ENCODE data around the gene LDB3.

LDB3 gene

DNA sequence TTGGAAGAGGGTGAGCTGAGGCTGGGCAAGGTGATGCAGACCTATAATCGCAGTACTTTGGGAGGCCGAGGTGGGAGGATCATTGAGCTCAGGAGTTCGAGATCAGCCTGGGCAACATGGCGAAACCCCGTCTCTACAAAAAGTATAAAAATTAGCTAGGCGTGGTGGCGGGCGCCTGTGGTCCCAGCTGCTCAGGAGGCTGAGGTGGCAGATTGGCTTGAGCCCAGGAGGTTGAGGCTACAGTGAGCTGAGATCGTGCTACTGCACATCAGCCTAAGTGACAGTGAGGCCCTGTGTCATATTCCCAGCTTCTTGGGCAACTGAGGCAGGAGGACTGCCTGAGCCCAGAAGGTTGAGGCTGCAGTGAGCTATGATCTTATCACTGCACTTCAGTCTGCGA, 101.7 kb downstream of the LDB3 start:
- DNase-seq = no peak

- no peak for DNase-seq
Measured at GRCh38 chr10:86770412-86770960, 102.2 kb downstream of the LDB3 start.

GRCh38 chr10:86773498-86773897, 105.2 kb downstream of the LDB3 start:
- no peak for DNase-seq

- DNase-seq = no peak
Measured at GRCh38 chr10:86775056-86775869, 107.0 kb downstream of the LDB3 start.

DNA sequence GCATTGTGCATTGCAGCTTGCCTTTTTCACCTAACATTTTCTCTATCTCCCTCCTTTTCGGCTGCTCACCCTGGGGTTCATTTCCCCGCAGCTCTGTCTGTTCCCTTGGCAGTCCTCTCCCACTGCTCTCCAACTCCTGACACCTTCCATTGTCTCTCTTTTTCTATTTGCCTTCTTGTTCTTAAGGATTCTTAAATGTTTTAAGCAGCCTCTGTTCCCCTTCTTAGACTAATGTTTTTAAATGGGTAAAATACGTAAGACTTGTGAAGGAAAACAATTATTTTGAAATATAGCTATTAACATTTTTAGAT, 107.5 kb downstream of the LDB3 start:
- no peak for DNase-seq

- DNase-seq = no peak
Measured at GRCh38 chr10:86779220-86780017, 111.1 kb downstream of the LDB3 start.

DNA sequence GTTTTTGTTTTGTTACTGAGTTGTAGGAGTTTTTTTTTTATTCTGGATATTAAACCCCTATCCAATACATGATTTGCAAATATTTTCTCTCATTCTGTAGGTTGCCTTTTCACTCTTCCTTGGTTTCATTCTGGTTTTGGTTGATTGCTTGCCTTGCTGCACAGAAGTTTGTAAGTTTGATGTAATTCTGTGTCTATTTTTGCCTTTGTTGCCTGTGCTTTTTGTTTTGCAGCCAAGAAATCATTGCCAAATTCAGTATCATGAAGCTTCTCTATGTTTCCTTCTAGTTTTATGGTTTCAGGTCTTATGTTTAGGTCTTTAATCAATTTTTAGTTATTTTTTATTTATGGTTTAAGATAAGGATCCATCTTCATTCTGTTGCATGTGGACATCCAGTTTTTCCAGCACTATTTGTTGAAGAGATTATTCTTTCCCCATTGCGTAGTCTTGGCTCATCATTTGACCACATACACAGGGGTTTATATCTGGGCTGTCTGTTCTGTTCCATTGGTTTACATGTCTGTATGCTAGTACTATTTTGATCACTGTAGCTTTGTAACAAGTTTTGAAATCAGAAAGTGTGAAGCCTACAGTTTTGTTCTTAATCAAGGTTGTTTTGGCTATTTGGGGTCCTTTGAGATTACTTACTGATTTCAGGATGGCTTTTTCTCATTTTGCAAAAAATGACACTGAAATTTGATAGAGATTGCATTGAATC, 114.5 kb downstream of the LDB3 start:
- DNase-seq = no peak

DNA sequence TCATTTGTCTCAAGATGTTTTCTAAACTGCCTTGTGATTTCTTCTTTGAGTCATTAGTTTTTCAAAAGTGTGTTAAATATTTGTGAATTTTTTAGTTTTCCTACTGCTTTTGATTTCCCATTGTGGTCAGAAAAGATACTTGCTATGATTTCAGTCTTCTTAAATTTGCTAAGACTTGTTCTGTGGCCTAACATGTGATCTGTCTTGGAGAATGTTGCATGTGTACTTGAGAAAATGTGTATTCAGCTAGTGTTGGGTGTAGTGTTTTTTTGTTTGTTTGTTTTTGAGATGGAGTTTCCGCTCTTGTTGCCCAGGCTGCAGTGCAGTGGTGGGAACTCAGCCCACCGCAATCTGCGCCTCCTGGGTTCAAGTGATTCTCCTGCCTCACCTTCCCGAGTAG, 116.7 kb downstream of the LDB3 start:
- DNase-seq = no peak
